Ishikawa (cell line): Measurements from ENCODE around the gene FMOD.

Experiments
- CEBPB ChIP-seq: IDR thresholded peaks from 2 replicates; pipeline ENCODE4 v1.6.1; 2012
- EP300 ChIP-seq: IDR thresholded peaks from 2 replicates; pipeline ENCODE4 v1.6.1; 2012; ENCODE audit warnings: borderline replicate concordance
- RAD21 ChIP-seq: IDR thresholded peaks from 2 replicates; pipeline ENCODE4 v1.6.1; 2012; ENCODE audit warnings: low read depth

GRCh38 chr1:203302456-203302855 lies 48.5 kb downstream of the FMOD start:
- no peak for TF ChIP-seq EP300
- no peak for TF ChIP-seq RAD21
- no peak for TF ChIP-seq CEBPB
